Middle frontal gyrus (tissue), 1 donor: ENCODE data around the gene CENPT.

Experiments
- DNase-seq: peaks from one replicate; pipeline ENCODE4 v3.0.0-alpha.2; 2015; ENCODE audit warnings: low spot score; ENCODE audit errors: extremely low spot score

CENPT gene, protein sequence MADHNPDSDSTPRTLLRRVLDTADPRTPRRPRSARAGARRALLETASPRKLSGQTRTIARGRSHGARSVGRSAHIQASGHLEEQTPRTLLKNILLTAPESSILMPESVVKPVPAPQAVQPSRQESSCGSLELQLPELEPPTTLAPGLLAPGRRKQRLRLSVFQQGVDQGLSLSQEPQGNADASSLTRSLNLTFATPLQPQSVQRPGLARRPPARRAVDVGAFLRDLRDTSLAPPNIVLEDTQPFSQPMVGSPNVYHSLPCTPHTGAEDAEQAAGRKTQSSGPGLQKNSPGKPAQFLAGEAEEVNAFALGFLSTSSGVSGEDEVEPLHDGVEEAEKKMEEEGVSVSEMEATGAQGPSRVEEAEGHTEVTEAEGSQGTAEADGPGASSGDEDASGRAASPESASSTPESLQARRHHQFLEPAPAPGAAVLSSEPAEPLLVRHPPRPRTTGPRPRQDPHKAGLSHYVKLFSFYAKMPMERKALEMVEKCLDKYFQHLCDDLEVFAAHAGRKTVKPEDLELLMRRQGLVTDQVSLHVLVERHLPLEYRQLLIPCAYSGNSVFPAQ

GRCh38 chr16:67847064-67847861 is at the start of gene CENPT:
Gene CENPT (minus strand): TSS chr16:67847693. CDS start chr16:67833859, 13,834 bp downstream.
- no peak for DNase-seq

- no peak for DNase-seq
These were observed 49.7 kb upstream of the CENPT start for GRCh38 chr16:67897231-67897630.

DNA sequence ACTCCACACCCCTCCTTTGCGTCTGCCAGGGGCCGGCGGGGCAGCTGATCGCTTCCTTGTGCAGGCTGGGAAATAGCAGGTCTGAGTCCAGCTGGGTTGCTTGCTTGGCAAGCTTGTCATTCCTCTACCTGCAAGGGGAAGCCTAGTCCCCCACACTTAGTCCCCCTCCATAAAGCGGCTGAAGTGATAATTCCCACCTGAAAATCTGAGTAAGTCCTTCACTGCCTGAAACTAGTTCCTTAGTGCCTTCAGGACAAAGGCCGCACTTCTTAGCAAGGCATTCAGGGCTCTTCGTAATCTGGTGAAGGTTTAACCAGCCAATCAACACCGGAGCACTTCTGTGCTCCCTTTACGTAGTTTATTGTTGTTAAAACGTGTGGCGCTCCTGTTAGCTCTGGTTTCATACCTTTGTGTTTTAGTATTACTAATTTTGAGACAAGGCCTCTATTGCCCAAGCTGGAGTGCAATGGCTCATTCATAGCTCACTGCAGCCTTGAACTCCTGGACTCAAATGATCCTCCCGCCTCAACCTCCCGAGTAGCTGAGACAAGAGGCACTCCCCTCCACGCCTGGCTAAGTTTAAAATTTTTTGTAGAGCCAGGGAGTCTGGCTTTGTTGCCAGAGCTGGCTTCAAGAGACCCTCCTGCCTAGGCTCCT is 46.4 kb upstream of the CENPT start:
- no peak for DNase-seq

DNA sequence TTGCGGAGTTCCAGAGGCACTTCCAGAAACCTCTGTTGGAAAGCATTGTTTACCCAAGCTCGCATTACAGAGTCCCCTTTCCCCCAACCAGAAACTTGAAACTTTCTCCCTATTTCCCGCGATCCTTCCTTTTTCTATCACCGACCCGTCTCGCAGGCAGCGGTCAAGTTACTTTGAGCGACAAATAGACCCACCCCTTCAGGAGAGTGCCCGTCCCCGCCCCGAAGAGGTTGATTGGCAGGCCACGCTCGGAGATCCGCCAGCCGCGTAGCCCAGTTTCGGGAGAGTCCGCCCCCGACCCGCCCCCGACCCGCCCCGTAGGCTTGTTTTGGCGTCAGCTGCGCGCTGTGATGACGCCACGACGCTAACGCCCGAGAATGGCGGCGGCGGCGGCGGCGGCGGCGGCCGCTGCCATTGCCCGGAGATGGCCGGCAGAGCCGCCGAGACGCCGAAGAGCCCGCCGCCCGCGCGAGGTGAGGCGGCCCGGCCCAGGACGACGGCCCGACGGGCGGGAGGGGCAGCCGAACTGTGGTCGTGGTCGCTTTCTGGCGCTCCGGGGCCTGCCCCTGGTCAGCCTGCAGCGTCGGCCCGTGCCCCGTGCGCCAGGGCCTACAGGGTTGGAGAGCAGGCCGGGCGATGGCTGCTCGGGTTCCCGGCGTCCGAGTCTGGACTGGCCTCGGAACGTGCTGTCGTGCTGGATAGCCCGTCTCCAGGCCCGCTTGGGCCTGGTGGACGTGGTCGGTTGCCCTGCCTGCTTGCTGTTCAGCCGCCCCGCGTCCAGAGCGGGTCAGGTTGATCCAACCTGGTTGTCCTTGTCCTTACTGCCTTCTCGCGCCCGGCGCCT is 45.6 kb upstream of the CENPT start, which contains the start of gene PSKH1:
PSKH1 (plus strand) TSS at position 356 of the 844 bp plus-strand sequence. CDS start 15,496 bp downstream, outside the sequence.
- DNase-seq: peak; percentile 87

DNA sequence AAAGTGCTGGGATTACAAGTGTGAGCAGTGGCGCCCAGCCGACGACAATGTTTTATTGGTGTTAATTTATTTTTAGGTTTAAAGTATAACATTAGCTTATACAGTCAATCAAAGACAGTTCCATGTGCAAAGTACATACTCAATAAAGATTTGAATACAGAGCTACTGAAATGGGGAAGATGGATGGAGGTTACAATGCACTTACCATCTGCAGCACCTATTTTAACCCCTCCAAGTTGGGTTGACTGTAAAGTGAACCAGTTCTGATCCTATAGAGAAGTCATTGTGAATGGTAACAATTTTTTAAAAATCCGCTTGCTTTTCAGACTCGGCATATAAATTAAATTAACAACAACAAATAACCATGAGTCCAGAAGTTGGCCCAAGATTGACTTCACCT is 44.9 kb upstream of the CENPT start:
- DNase-seq: no peak

DNA sequence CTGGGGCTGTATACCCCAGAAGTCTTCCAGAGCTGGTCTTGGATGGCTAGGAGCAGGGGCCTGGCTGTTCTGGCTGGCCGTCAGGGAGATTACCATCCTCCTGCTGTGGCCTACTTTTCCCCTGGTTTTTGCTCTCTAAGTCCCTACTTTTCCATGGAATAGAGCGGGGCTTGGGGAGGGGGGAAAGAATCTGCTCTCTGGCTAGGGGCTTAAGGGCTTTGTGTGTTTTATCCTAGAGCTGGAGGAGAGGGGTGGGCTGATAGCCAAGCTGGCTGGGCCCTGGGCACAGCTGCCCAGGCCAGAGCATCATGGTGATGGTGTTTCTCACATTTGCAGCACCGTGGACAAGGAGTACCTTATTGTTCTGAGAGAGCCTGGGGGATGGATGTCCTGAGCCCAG is 40.8 kb upstream of the CENPT start:
- no peak for DNase-seq

- DNase-seq: no peak
These were observed 38.9 kb upstream of the CENPT start for GRCh38 chr16:67886387-67886786.

DNA sequence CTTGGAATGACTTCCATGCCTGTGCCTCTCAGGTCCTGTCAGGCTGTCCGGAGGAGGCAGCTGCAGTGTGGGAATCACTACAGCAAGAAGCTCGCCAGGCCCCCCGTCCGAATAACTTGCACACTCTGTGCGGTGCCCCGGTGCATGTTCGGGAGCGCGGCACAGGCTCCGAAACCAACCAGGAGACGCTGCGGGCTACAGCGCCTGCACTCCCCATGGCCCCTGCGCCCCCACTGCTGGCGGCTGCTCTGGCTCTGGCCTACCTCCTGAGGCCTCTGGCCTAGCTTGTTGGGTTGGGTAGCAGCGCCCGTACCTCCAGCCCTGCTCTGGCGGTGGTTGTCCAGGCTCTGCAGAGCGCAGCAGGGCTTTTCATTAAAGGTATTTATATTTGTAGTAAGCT is 38.5 kb upstream of the CENPT start:
- no peak for DNase-seq

- no peak for DNase-seq
These were observed 38.1 kb upstream of the CENPT start for GRCh38 chr16:67885545-67885944.

- peak; percentile 85 for DNase-seq
These were observed 37.2 kb upstream of the CENPT start, which contains the start of gene NRN1L for GRCh38 chr16:67884684-67885083. Gene NRN1L (plus strand): TSS chr16:67884885. CDS start chr16:67884904, 19 bp downstream.

DNA sequence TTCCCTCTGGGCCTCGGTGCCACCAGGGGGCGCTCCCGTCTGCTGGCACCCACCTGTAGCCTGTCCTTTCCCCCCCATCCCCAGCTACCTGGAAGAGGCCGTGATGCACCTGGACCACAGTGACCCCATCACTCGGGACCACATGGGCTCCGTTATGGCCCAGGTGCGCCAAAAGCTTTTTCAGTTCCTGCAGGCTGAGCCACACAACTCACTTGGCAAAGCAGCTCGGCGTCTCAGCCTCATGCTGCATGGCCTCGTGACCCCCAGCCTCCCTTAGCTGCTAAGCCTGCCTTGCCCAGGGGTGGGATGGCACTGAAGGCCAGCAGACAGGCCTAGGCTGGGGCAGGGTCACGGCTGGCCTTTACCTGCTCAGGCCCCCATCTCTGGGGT is 36.4 kb upstream of the CENPT start:
- no peak for DNase-seq

GRCh38 chr16:67883146-67883871 is 35.8 kb upstream of the CENPT start:
- no peak for DNase-seq

DNA sequence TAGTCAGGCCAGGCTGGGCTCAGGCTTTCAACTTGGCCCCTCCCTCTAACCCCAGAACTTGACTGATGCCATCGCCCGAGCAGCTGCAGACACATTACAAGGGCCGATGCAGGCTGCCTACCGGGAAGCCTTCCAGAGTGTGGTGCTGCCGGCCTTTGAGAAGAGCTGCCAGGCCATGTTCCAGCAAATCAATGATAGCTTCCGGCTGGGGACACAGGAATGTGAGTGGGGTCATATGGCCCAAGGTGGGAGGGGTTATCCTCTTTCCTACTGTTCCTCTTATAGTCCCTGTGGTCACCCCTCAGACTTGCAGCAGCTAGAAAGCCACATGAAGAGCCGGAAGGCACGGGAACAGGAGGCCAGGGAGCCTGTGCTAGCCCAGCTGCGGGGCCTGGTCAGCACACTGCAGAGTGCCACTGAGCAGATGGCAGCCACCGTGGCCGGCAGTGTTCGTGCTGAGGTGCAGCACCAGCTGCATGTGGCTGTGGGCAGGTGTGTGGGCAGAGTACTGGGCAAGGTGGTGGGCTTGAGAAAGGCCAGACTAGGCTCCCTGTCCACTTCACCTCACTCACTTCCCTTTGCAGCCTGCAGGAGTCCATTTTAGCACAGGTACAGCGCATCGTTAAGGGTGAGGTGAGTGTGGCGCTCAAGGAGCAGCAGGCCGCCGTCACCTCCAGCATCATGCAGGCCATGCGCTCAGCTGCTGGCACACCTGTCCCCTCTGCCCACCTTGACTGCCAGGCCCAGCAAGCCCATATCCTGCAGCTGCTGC is 35.1 kb upstream of the CENPT start:
- DNase-seq: peak; percentile 77

GRCh38 chr16:67881621-67882161 is 34.2 kb upstream of the CENPT start:
- no peak for DNase-seq

- no peak for DNase-seq
These were observed 33.1 kb upstream of the CENPT start for GRCh38 chr16:67880584-67880983.

- DNase-seq: no peak
These were observed 32.4 kb upstream of the CENPT start for GRCh38 chr16:67879936-67880335.

DNA sequence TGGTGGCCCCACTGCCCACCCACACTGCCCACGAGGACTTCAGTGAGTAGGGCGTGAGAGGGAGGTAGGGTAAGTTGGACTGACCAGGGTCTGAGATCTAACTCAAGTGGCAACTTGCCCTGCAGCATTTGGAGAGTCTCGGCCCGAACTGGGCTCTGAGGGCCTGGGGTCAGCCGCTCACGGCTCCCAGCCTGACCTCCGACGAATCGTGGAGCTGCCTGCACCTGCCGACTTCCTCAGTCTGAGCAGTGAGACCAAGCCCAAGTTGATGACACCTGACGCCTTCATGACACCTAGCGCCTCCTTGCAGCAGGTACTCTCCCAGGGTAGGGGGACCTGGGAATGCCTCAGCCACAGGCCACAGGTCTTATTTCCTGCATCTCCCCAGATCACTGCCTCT is 32.0 kb upstream of the CENPT start:
- DNase-seq: no peak

- no peak for DNase-seq
These were observed 31.4 kb upstream of the CENPT start for GRCh38 chr16:67878846-67879245.

GRCh38 chr16:67878232-67878631 is 30.7 kb upstream of the CENPT start:
- DNase-seq: no peak
